Testis (tissue), 2 donors: ENCODE measurements around the gene FAM181A.

Experiments used
- POLR2A ChIP-seq: fragments of 450-650 bp; IDR thresholded peaks from one replicate; pipeline ENCODE4 v1.6.1; 2017; ENCODE audit warnings: antibody characterized with exemption, mild to moderate bottlenecking, moderate library complexity
- TF ChIP-seq, protein P1 (sequence below), 3 experiments: fragments of 450-650 bp in 2 of 3; fragments of 200-600 bp in 1 of 3; sonication (generic) in 1 of 3; IDR thresholded peaks; one replicate each; pipeline ENCODE4 v1.5.1; 2016 to 2019; ENCODE audit warnings: antibody characterized with exemption in 3 of 3, mild to moderate bottlenecking in 2 of 3, moderate library complexity in 1 of 3

DNA sequence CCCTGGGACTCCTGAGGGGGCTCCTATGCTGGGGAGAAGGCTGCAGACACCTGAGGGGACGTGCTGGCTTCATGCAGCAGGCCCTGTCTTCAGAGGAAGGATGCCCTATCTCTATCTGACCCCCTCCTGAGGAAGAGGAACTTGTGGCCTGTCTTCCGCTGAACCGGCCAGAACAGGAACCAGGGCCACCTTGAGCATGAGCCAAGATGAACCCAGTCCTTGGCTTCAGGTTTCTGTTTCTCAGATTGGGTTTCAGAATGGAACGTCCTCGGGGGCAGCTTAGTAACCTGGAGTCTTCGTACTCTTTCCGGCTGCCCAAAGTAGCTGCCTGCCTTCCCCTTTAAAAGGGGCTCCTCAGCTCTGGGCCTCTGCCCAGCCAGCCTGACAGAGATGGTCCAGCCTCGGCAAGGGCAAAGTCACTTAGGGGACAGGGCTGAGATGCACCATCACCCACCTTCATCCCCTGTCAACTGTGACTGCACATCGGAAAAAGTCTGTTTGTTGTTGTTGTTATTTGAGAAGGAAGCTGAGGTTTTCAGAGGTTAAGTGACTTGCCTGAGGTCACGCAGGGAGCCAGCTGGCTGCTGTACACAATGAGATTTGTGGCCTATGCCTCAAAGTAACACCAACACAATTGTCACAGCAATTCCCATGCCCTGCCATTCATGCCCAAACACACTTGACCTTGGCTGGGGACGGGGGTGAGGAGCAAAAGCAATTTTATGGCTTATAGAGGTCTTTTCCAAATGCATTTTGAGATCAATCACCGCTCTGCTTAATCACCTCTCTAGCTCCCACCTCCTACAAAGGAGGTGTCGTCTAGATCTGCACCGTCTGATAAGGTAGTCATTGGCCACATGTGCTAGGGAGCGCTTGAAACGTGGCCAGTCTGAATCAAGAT lies 35.8 kb downstream of the FAM181A start:
- TF ChIP-seq, protein P1, sequence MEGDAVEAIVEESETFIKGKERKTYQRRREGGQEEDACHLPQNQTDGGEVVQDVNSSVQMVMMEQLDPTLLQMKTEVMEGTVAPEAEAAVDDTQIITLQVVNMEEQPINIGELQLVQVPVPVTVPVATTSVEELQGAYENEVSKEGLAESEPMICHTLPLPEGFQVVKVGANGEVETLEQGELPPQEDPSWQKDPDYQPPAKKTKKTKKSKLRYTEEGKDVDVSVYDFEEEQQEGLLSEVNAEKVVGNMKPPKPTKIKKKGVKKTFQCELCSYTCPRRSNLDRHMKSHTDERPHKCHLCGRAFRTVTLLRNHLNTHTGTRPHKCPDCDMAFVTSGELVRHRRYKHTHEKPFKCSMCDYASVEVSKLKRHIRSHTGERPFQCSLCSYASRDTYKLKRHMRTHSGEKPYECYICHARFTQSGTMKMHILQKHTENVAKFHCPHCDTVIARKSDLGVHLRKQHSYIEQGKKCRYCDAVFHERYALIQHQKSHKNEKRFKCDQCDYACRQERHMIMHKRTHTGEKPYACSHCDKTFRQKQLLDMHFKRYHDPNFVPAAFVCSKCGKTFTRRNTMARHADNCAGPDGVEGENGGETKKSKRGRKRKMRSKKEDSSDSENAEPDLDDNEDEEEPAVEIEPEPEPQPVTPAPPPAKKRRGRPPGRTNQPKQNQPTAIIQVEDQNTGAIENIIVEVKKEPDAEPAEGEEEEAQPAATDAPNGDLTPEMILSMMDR (IDR thresholded peaks at IDR 0.05): no peak
- no peak for TF ChIP-seq POLR2A
